Sigmoid colon (tissue), 4 donors: ENCODE results near the gene NRXN3.

Experiments
- EP300 ChIP-seq, 4 donors: sonication (generic); formaldehyde crosslinking; IDR thresholded peaks; one replicate each; pipeline ENCODE4 v1.6.1; 2017; ENCODE audit warnings: antibody characterized with exemption in 4 of 4
- POLR2A ChIP-seq, 2 donors: fragments of 450-650 bp; IDR thresholded peaks; one replicate each; pipeline ENCODE4 v1.6.1; 2016; ENCODE audit warnings: antibody characterized with exemption in 2 of 2, mild to moderate bottlenecking in 2 of 2, moderate library complexity in 2 of 2
- POLR2AphosphoS5 ChIP-seq, 4 donors: sonication (generic); formaldehyde crosslinking; IDR thresholded peaks; one replicate each; pipeline ENCODE4 v1.6.1; 2017; ENCODE audit warnings: antibody characterized with exemption in 4 of 4
- TF ChIP-seq, protein P1 (sequence below), 4 experiments: fragments of 450-650 bp in 3 of 4; fragments of 200-600 bp in 1 of 4; IDR thresholded peaks; one replicate each; pipeline ENCODE4 v1.5.1; 2016 to 2019; ENCODE audit warnings: antibody characterized with exemption in 4 of 4, mild to moderate bottlenecking in 3 of 4, moderate library complexity in 2 of 4

DNA sequence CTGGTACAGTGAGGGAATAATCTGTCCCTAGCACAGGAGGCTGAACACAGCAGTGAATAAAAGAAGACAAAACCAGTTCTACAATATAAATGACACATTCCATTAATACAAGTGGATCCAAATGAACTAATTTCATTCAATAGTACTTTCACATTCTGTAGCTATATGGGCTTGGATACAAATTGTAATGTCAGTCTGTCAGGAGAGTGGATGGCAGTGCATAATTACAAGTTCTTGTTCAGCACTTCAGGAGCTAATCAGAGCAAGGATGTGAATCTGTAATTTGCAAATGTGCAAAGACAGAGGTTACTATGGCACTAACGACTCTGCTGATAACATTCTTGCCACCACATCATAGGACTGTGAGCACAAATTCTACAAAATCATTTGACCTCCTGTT lies 1343.3 kb downstream of the NRXN3 start:
- TF ChIP-seq POLR2A (IDR thresholded peaks at IDR 0.05) (no peak), EP300 (IDR thresholded peaks at IDR 0.05) (no peak), POLR2AphosphoS5 (IDR thresholded peaks at IDR 0.05) (no peak)
- TF ChIP-seq, protein P1, sequence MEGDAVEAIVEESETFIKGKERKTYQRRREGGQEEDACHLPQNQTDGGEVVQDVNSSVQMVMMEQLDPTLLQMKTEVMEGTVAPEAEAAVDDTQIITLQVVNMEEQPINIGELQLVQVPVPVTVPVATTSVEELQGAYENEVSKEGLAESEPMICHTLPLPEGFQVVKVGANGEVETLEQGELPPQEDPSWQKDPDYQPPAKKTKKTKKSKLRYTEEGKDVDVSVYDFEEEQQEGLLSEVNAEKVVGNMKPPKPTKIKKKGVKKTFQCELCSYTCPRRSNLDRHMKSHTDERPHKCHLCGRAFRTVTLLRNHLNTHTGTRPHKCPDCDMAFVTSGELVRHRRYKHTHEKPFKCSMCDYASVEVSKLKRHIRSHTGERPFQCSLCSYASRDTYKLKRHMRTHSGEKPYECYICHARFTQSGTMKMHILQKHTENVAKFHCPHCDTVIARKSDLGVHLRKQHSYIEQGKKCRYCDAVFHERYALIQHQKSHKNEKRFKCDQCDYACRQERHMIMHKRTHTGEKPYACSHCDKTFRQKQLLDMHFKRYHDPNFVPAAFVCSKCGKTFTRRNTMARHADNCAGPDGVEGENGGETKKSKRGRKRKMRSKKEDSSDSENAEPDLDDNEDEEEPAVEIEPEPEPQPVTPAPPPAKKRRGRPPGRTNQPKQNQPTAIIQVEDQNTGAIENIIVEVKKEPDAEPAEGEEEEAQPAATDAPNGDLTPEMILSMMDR (IDR thresholded peaks at IDR 0.05) = no peak
